ENCODE measurements around the gene RPL18A.
"Not testable (repeated sequence)": the region's sequence is repeated elsewhere in the genome, so short reads cannot be mapped to it uniquely, and the experiment has no call there.

The RPL18A gene

DNA sequence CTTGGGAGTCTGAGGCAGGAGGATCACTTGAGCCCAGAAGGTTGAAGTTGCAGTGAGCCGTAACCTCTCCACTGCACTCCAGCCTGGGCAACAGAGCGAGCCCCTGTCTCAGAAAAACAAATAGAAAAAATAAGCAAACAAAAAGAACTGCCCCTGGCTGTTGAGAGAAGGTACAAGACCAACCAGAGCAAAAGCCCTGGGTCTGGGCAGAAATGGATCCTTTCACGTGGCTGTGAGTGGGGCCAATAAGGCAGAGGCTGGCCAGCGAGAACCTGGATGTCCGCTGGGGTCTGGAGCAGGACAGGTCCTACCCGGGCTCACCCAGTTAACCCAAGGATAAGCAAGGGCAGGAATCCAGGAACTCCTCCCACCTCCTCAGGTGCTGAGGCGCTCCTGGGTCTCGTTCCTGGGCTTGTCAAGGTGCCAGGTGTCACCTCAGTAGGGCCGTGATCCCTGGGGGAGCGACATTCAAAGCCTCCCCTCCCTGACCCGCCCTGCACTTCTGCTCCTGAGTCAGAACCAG is 7.3 kb downstream of the RPL18A start:
- DNase-seq, result no peak

- DNase-seq, result no peak
Observed at GRCh38 chr19:17868669-17869068, 9.0 kb downstream of the RPL18A start.

- DNase-seq, result no peak
Observed at GRCh38 chr19:17869114-17869608, 9.5 kb downstream of the RPL18A start.

GRCh38 chr19:17871032-17871877 is 11.5 kb downstream of the RPL18A start:
- no peak for DNase-seq

- DNase-seq, result no peak
Observed at GRCh38 chr19:17871878-17872250, 12.2 kb downstream of the RPL18A start, which contains the start of gene SLC5A5. SLC5A5 (plus strand) TSS chr19:17871945; CDS start chr19:17872320, 375 bp downstream.

DNA sequence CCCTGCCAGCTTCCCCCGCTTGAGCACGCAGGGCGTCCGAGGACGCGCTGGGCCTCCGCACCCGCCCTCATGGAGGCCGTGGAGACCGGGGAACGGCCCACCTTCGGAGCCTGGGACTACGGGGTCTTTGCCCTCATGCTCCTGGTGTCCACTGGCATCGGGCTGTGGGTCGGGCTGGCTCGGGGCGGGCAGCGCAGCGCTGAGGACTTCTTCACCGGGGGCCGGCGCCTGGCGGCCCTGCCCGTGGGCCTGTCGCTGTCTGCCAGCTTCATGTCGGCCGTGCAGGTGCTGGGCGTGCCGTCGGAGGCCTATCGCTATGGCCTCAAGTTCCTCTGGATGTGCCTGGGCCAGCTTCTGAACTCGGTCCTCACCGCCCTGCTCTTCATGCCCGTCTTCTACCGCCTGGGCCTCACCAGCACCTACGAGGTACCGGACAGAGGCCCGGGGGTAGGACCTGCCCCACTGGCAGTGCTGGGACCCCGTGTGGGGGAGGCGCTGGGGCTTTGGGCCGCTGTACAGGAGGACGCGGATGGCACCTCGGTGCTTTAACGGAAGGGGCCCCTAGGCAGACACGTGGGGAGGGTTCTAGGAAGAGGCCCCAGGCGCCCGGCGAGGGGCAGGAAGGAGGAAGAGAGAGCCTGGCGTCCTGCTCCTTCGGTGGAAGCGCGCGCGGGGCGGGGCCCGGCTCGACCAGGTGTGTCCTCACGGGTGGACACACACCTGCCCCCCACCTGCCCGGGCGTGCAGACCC is 12.7 kb downstream of the RPL18A start:
- no peak for DNase-seq

DNA sequence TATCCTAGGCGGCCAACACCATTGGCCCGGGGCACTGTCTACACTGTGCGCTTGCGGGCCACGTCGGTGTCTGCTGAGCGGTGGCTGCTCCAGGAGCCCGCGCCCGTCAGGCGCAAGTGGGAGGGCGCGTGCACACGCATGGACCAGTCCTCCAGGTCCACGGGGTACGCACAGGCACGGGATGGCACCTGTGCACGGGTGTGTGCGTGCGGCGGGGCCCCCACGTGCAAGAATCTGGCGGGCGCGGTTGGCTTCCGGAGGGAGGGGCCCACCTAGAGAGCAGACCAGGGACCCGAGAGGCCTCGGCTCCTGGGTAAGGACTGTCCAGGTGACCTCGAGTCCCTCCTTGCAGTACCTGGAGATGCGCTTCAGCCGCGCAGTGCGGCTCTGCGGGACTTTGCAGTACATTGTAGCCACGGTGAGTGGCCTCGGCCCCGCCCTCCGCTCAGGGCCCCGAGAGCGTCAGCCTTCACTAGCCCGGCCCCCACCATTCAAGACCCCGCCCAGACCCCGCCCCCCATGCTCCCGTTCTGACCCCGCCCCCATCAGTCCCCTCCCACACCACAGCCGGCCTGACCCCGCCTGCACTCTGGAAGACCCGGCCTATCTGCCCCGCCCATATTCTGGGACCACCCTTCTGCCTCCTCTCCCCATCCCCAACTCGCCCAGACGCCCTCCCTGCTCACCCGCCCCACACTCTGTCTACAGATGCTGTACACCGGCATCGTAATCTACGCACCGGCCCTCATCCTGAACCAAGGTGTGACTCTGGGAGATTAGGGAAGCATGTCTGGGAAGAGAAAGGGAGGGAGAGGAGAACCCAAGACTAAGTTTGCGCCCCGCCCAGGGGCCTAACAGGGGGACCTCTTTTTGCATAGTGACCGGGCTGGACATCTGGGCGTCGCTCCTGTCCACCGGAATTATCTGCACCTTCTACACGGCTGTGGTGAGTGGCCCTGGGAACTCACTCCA is 14.4 kb downstream of the RPL18A start:
- DNase-seq, result peak; percentile 20

GRCh38 chr19:17874758-17875135 is 15.0 kb downstream of the RPL18A start:
- no peak for DNase-seq

DNA sequence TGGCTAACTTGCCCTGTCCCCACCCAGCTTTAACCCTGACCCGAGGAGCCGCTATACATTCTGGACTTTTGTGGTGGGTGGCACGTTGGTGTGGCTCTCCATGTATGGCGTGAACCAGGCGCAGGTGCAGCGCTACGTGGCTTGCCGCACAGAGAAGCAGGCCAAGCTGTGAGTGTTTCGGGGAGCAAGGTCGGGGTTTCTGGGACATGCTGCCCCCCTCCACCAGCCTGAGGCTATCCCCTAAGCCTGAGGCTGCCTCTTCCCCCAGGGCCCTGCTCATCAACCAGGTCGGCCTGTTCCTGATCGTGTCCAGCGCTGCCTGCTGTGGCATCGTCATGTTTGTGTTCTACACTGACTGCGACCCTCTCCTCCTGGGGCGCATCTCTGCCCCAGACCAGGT is 18.0 kb downstream of the RPL18A start:
- DNase-seq, result no peak

- DNase-seq, result no peak
Observed at GRCh38 chr19:17879466-17879865, 19.8 kb downstream of the RPL18A start.

GRCh38 chr19:17881701-17882100 is 22.0 kb downstream of the RPL18A start:
- no peak for DNase-seq

- no peak for DNase-seq
Observed at GRCh38 chr19:17883627-17884410, 24.1 kb downstream of the RPL18A start.

DNA sequence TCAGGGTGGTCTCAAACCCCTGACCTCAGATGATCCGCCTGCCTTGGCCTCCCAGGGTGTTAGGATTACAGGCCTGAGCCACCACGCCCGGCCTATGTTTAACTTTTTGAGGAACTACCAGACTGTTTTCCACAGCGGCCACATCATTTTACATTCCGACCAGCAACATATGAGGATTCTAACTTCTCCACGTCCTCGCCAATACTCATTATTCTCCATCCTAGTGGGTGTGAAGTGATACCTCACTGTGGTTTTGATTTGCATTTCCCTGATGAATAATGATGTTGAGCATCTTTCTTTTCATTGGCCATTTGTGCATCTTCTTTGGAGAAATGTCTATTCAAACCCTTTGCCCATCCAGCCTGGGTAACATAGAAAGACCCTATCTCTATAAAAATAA is 26.8 kb downstream of the RPL18A start:
- no peak for DNase-seq

- not testable (repeated sequence) for DNase-seq
Observed at GRCh38 chr19:17887221-17887620, 27.5 kb downstream of the RPL18A start.

DNA sequence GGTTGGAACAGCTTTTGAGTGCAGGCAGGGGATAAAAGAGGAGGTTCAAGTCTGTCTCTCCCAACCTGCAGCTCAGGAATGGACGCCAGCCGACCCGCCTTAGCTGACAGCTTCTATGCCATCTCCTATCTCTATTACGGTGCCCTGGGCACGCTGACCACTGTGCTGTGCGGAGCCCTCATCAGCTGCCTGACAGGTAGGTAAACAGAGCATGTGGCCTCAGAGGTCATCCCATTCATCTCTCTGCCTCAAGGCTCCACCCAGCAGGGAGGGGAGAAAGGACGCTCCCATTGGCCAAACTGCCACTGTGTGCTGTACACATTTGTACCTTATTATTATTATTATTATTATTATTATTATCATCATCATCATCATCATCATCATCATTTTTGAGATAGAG is 28.6 kb downstream of the RPL18A start:
- DNase-seq, result no peak

- no peak for DNase-seq
Observed at GRCh38 chr19:17889609-17890214, 30.0 kb downstream of the RPL18A start.

GRCh38 chr19:17893766-17894165 is 34.1 kb downstream of the RPL18A start:
- DNase-seq, result no peak

DNA sequence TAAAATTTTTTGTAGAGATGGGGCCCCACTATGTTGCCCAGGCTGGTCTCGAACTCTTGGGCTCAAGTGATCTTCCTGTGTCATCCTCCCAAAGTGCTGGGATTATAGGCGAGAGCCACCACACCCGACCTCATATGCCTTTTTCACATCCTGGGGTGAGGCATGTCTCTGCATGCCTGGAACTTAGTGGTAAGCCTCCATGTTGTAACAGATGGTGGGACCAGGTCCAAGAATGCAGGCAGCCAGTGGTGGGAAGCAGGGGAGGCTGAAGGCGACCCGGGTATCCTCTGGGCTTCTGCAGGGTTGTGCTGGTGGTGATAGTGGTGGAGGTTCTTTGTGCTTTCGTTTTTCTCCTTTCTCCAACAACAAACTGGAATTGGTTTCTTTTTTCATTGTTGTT is 43.0 kb downstream of the RPL18A start:
- DNase-seq, result peak; percentile 12

DNA sequence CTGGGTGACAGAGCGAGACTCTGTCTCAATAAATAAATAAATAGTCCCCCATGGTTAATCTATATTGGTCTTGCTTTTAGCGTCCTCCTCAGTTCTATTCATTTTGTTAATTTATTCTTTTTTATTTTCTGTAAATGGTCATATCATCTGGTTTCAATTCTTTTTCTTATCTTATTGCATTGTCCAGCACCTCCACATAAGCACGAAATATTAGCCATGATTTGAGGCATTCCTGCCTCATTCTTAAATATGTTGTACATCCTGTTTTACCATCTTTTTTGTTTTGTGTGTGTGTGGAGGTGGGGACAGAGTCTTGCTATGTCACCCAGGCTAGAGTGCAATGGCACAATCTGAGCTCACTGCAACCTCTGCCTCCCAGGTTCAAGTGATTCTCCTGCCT is 48.5 kb downstream of the RPL18A start:
- DNase-seq, result no peak

GRCh38 chr19:17909003-17909732 is 49.5 kb downstream of the RPL18A start:
- DNase-seq, result no peak

Measured in NCI-H1105 treated with DMSO at 0.1 percent for 48 hours (cell line).